GM21619 (cell line): ENCODE results near the gene WIPF3.

Source experiments
- ATAC-seq: cut with Tn5 transposase; IDR thresholded peaks from one replicate; pipeline ENCODE4 v1.9.1; 2021; ENCODE audit not compliant: unreplicated experiment

The WIPF3 gene

GRCh38 chr7:29808075-29808801 is 1.9 kb downstream of the WIPF3 start:
- ATAC-seq, result no peak

GRCh38 chr7:29809533-29810155 is 3.3 kb downstream of the WIPF3 start:
- ATAC-seq, result no peak

GRCh38 chr7:29810297-29810696 is 4.0 kb downstream of the WIPF3 start:
- ATAC-seq, result no peak

- ATAC-seq, result no peak
Observed at GRCh38 chr7:29810813-29811482, 4.6 kb downstream of the WIPF3 start.

GRCh38 chr7:29811586-29811985 is 5.3 kb downstream of the WIPF3 start:
- ATAC-seq, result no peak

- no peak for ATAC-seq
Observed at GRCh38 chr7:29812185-29812876, 6.0 kb downstream of the WIPF3 start.

GRCh38 chr7:29815181-29816105 is 9.1 kb downstream of the WIPF3 start:
- ATAC-seq, result no peak

GRCh38 chr7:29818308-29818707 is 12.0 kb downstream of the WIPF3 start:
- no peak for ATAC-seq

GRCh38 chr7:29825775-29826529 is 19.6 kb downstream of the WIPF3 start:
- ATAC-seq, result peak; percentile 93

- ATAC-seq, result no peak
Observed at GRCh38 chr7:29826530-29826822, 20.2 kb downstream of the WIPF3 start.

- no peak for ATAC-seq
Observed at GRCh38 chr7:29826904-29827303, 20.6 kb downstream of the WIPF3 start.

- no peak for ATAC-seq
Observed at GRCh38 chr7:29831705-29832104, 25.4 kb downstream of the WIPF3 start.

GRCh38 chr7:29833929-29834328 is 27.6 kb downstream of the WIPF3 start:
- ATAC-seq, result no peak

GRCh38 chr7:29835718-29836117 is 29.4 kb downstream of the WIPF3 start:
- ATAC-seq, result no peak

- ATAC-seq, result no peak
Observed at GRCh38 chr7:29839302-29839701, 33.0 kb downstream of the WIPF3 start.

GRCh38 chr7:29839921-29840320 is 33.6 kb downstream of the WIPF3 start:
- no peak for ATAC-seq

- no peak for ATAC-seq
Observed at GRCh38 chr7:29840701-29841100, 34.4 kb downstream of the WIPF3 start.

GRCh38 chr7:29841926-29842701 is 35.8 kb downstream of the WIPF3 start:
- ATAC-seq, result no peak

GRCh38 chr7:29843093-29843492 is 36.8 kb downstream of the WIPF3 start:
- no peak for ATAC-seq
